Stimulated activated CD4-positive, alpha-beta T cell treated with anti-CD3 and anti-CD28 coated beads, Interleukin-15, amount 100 ng/mL, for 48 hours (primary cell): ENCODE results near the gene B4GALT3.

ENCODE experiments used
- DNase-seq, 2 donors: peaks; one replicate each; pipeline ENCODE4 v3.0.0-alpha.2; 2020; ENCODE audit warnings: low read depth in 2 of 2

B4GALT3 gene

DNA sequence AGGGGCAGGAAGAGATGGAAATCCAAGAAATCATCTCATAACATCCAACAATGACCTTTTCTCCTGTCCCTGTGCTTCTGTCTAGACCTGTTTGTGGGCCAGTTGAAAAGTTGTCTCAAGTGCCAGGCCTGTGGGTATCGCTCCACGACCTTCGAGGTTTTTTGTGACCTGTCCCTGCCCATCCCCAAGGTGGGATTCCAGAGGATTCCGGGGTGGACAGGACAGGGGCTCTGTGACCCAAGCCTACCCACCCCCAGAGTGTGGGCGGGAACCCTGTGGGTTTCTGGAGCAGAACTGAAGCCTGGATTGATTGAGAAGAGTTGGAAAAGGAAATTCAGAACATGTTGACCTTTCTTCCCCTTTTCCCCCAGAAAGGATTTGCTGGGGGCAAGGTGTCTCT is 13.5 kb downstream of the B4GALT3 start:
- DNase-seq = no peak

DNA sequence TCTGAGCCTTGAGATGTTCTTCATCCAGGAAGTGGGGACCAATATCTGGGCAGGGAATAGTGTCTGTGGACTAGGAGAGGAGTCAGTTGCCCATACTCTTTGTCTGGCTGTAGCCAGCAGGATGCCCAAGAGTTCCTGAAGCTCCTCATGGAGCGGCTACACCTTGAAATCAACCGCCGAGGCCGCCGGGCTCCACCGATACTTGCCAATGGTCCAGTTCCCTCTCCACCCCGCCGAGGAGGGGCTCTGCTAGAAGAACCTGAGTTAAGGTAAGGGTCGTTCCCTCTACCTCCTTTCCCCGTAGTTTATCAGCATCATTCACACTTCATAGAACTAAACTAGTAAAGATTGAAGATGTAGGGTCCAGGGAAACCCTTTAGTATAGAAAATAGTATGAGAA is 14.5 kb downstream of the B4GALT3 start:
- no peak for DNase-seq

DNA sequence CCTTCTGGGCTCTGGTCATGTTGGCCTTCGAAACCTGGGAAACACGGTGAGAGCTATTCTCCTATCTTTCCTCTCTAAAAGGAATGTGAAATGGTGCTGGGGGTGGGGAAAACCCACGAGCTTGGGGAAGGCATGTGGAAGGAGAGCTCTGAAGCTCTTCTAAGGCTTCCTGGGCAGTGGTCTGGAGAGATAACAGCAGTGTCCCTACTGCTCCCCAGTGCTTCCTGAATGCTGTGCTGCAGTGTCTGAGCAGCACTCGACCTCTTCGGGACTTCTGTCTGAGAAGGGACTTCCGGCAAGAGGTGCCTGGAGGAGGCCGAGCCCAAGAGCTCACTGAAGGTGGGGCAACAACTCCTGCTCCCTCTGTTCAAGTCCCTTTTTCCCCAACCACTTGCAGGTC is 15.3 kb downstream of the B4GALT3 start:
- no peak for DNase-seq

DNA sequence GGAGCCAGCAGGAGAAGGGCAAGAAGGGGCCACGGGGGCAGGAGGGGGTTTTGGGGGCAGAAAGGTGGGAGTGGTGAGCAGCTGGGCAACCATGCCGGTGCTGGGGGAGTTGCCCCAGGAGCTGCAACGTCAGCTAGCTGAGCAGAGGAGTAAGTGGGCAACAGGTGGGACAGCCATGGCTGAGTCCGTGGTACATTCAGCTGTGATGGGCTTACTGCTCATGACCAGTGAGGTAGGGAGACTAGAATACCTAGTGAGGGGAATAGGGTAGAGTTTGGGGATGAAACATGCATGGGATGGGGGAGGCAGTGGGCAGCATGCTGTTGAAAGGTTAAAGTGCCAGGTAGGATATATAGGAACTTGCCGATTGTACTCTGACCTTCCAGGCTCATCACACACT is 15.7 kb downstream of the B4GALT3 start:
- no peak for DNase-seq

DNA sequence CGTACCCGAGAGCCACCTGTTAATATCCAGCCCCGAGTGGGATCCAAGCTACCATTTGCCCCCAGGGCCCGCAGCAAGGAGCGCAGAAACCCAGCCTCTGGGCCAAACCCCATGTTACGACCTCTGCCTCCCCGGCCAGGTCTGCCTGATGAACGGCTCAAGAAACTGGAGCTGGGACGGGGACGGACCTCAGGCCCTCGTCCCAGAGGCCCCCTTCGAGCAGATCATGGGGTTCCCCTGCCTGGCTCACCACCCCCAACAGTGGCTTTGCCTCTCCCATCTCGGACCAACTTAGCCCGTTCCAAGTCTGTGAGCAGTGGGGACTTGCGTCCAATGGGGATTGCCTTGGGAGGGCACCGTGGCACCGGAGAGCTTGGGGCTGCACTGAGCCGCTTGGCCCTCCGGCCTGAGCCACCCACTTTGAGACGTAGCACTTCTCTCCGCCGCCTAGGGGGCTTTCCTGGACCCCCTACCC is 16.6 kb downstream of the B4GALT3 start:
- no peak for DNase-seq

DNA sequence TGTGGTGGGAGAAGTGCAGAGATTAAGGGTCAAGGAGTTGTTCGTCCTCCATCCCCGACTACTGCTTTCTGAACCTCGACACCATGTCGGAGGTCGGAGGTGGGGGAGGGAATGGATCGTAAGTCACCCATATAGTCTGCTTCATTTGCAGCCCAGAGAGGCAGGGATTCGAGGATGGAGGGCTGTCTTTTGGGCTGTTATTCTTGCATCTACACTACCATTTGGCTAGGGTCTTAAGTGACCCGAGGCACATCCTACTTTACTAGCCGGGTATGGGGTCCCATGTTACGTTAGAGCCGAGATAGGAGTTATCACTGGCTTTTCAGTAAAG is 17.4 kb downstream of the B4GALT3 start:
- DNase-seq = no peak

DNA sequence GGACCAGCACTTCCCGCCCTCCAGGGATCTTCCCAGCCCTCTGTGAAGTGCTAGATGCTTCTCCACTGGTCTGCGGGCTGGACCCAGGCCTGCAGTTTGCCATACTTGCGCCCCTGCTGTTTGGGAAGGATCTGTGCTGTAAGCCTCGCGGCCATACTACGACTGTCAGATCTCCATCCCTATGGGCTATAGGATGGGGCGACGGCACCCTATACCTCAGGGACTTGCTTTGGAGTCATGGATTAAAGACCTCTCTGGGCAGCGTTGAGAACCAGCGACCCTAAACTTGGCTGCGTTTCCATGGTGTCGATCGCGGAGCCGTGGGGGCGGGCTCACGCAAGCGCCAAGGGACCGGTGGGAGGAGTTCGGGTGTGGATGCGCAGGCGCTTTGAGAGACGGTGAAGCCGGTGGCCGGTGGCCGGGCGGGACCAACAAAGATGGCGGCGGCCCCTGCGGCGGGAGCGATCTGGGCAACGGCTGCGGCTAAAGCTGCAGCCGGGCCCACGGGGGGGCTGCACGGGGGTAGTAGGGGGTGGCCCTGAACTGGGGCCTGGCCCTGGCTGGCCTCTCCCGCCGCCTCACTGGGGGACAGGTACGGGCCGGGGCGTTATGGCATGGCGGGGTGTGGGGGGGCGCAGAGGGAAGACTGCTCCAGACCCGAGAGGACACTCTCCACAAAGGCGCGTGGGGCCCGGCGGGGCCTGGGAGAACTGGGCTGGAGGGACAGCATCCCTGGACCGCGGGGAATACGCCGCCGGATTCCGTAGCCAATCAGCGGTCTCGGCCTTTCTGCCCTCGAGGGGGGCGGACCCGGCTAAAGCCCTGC is 18.0 kb downstream of the B4GALT3 start, which contains the start of gene USP21:
TSS of gene USP21 (plus strand) at position 414 of the 826 bp plus-strand sequence. CDS start 1,141 bp downstream, outside the sequence.
- peak; percentile 82 to 89 for DNase-seq

DNA sequence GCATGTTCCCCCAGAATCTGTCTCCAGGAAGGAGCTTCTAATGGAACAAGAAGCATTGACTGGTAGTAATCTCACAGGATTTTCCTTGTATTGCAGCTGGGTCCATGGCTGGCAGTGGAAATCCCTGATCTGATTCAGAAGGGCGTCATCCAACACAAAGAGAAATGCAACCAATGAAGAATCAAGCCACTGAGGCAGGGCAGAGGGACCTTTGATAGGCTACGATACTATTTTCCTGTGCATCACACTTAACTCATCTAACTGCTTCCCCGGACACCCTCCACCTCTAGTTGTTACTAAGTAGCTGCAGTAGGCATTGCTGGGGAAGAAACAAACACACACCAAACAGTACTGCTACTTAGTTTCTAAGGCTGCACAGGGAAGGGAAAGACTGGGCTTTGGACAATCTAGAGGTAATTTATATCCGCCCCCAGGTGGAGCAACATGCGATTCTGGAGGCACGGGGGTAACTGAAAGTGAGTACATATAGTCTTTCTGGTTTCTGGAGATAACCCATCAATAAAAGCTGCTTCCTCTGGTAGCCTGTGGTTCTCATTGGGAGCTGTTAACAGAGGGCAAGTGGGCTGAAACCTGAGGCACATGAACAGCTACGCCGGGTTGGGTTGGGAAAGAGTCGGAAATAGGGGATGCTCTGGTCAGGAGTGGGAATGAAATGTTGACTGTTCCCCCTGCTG is 18.8 kb downstream of the B4GALT3 start:
- no peak for DNase-seq

DNA sequence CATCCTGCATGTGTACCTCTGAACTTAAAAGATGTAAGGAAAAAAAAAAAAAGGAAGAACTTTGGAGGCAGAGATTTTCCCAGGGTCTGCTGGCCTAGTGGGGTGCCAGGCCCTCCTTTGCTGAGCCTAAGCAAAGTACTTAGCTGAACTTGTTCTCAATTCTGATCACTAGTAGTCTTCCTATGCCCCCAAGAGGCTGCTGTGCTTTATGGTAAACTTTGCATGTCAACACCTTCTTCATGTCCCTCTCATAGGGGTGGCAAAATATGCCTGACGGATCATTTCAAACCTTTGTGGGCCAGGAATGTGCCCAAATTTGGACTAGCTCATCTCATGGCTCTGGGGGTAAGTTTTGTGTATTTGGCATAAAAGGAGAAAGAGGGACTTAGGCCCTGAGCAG is 19.4 kb downstream of the B4GALT3 start:
- DNase-seq = no peak

DNA sequence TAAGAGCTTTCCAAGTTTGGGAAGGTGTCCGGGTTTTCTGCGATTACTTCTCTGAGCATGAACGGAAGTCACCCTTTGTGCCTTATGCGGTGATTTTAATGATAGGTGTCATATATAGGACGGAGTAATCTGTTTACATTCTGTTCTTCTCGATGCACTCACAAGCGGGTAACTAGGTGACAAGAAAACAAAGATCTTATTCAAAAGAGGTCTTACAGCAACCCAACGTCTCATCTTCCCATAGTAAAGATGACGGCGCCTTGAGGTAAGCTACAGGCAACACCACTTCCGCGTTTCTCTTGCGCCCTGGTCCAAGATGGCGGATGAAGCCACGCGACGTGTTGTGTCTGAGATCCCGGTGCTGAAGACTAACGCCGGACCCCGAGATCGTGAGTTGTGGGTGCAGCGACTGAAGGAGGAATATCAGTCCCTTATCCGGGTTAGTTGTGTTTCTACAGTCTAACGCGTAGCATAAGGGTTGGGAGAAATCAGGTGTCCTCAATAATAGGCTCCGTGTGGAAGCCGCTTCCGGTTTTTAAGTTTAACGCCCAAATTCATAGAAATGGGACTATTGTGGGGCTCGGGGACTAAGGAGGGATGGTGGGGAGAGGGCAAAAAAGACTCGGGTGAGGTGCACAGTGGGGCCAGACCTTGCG is 23.5 kb downstream of the B4GALT3 start, which contains the start of gene UFC1:
TSS of gene UFC1 (plus strand) at position 297 of the 656 bp plus-strand sequence. CDS start at position 317, 20 bp downstream.
- DNase-seq = peak; percentile 66 to 77

DNA sequence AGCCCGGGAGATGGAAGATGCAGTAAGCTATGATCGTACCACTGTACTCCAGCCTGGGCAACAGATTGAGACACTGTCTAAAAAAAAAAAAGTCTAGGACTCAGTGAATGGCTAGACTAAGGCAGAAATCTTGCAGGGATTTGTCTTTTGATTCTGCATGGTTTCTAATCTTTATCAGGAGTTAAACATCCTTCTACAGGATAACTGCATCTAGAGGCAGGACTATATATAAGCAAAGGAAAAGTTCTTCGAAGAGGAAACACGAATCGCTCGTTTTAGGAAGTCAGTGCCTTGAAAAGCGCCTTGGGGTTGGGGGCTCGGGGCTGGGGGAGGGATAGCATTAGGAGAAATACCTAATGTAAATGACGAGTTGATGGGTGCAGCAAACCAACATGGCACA is 24.1 kb downstream of the B4GALT3 start:
- DNase-seq = no peak

DNA sequence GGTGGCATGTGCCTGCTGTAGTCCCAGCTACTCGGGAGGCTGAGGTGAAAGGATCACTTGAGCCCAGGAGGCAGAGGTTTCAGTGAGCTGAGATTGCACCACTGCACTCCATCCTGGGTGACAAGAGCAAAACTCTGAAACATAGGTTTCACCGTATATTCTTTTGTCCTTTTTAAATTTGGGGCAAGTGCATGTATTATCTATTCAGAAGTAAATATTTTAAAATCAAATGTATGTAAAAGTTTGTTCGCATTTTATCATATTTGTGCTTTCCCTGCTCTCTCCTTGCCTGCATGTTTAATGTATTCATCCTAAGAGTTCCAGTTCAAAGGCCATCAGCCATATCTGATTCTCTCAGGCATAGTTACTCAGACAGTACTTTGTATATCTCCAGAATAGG is 31.5 kb downstream of the B4GALT3 start:
- DNase-seq = no peak

DNA sequence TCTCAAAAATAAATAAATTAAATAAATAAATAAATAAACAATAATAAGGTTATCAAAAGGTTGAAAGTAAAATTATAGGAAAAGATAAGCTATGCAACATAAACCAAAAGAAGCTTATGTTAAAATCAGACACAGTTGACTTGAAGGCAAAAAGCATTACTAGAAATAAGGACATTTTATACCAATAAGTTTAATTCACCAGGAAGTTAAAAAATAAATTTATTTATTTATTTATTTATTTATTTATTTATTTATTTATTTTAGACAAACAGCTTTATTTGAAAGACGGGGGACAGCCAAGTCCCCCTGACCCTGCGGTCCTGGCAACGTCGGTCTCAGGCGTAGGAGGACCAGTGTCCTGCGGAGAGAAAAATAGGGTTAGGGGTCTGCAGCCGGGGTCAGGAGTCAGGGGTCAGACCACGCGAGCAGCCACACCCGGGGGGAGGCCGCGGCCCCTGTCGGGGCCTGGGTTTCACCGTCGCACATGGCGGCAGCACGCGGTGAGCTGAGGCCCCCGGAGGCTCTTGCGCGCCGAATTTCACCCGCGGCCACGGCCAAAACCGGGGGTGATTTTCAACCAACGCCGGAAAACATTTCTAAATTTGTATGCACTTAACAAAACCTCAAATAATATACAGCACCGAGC is 36.4 kb downstream of the B4GALT3 start:
- no peak for DNase-seq

DNA sequence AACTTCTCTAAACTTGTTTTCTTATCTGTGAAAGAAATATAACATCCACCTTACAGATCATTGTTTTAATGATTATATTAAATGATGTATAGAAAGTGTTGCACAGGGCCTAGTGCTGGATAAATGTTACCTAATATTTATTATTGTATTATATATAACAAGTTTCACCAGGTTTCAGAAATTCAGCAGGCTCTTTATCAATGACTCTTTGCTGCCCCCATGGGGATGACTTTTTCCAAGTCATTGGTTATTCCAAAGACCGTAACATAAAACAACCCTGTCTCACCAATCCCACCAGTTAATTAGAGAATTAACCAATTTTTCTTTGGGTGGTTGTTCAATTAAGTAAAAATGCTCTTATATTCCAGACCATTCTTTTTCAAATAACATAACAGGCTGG is 37.5 kb downstream of the B4GALT3 start:
- DNase-seq = no peak

DNA sequence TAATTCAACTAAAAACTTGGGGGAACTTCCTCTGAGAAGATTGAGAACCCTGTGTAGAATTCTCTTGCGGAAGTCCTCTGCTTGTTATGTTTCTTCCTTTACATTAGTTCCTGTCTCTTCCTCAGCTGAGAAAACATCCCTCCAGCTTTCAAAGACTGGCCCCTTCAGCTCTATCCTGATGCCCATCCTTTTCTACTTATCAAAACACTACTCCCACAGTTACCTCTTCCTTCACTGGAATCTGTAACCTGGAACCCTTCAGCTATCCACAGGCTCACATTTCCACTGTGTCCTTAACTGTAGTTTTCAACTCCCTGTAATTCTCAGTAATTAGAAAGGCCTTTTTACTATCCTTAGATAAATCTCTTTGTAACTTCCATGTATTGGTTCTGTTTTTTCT is 38.9 kb downstream of the B4GALT3 start:
- DNase-seq = no peak

DNA sequence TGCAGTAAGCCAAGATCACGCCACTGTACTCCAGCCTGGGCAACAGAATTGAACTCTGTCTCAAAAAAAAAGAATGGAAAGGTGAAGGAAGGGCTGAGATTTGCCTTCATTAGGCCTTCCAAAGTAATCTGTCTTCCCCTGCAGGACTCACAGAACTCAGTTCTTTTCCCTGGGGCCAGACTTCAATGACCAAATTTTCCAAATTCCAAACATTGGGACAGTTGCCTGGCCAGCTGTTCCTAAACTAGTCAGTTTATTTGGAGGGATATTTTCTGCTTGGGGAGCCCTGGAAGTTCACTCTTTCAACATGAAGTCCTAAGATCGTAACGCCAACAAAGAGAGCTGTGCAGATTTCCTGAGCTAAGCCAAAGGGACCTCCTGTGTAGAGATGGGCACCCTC is 39.4 kb downstream of the B4GALT3 start:
- DNase-seq = no peak

DNA sequence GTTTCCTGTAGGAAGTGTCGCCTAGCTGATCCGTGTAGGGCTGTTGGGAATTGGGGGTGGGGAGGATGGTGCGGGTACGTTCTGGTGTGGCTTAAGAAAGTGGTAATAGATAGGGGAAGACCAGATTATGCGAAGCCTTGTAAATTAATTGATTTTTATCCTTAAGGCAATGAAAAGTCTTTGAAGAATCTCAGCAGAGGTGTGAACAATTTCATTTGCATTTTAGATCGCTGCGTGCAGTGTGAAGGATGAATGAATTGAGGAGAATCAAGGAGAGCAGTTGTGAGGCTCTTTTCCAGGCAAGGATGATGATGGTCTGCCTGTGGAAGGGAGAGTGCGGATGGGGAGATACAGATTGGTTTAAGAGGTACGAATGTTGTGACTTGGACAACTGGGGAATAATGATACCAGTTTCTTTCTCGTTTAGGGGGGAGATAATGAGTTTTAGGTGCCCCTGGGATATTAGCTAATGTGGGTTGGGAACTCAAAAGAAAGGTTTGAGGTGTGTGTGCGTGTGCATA is 44.0 kb downstream of the B4GALT3 start:
- no peak for DNase-seq

DNA sequence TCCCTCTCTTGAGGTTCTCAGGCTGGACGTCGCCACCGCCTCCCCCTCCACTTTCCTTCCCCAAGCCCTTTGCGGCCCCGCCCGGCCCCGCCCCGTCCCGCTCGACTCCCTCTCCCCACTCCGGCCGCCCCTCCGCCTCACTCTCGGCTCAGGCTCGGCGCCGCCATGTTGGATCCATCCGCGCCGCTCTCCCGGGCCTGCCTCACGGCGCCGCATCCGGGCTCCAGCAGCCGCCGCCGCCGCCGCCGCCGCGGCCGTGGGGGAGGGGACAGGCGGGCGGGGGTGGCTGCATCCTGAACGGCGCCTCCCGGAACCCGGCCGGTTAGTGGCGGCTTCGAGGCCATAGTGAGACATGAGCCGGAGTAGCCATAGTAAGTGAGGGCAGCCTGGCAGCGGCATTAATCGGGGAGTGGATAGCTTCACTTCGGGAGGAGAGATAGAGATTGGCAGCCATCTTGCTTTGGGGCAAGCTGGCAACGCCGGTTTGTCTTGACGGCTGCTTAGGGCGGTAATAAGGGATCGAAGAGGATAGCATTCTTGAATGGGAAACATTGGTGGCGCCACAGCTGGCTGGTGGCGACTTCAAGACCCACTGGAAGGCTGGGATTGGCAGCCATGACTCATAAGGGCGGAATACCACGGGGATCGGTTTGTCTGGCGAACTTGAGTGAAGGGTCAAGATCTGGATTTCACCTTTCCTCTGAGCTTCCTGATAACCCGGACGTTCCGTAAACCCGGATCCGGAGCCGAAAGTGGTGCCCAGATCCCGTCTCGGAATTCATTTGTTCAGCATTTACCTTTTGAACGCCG is 44.7 kb downstream of the B4GALT3 start, which contains the start of gene DEDD:
TSS of gene DEDD (minus strand) at position 258 of the 810 bp plus-strand sequence. CDS start 8,205 bp downstream, outside the sequence.
- DNase-seq = peak; percentile 87 to 90

DNA sequence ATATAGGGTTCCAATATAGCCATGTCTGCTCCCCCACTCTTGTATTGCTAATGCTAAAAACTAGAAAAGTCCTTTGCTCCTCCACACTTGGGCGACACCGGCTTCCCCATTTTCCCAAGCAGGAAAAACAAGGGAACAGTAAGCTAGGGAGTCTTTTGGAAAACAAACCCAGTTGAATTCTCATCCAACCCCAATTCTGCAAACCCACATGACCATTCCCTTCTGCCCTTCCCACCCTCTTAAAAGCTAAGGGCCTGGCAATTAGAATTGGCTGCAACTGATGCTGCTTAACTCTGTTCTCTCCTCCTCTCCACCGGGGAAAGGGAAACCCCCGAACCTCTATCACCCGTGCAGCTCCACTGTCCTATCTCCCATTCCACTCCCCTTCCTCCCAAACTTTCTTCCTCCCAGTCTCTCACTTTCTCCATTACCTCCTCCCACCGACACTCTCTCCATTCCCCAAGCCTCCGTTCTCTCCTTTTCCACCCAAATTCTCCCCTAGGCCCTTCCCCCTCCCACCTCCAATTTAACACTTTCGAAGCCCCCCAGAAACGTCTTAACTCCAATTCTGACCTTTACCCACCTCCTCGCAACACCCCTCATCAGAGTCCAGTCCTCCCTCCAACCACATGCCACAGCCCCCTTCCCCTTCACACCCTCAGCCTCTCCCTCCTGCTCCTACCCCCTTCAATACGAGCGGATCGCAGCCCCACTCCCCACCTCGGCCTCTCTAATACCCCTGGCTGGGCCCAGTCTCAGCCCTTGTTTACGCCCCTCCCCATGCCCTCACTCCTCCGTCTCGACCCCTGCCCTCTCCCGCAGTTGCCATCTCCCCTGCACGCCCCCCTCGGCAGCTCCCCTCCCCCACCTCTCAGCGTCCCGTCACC is 45.5 kb downstream of the B4GALT3 start:
- DNase-seq = no peak

DNA sequence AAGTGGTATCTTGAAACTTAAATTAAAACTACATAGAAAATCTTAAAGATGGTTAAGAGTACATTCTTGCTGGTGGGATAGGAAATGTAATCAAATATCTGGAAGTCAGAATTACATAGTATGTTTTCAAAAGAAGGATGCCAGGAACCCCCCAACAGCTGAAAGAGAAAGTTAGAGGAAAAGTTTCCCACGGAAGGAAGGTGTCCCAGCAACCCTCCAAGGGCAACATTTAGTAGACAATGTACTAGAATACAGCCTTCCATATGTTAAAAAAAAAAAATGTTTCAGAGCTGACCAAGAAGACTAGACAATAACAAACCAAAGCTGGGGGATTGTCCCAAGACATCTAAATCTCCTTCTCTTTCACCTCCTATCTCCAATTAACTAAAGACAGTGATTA is 47.0 kb downstream of the B4GALT3 start:
- DNase-seq = no peak
